Stimulated activated CD4-positive, alpha-beta T cell treated with anti-CD3 and anti-CD28 coated beads, Interleukin-1b, Interleukin-23, amount 100 ng/mL, for 1 hour (primary cell): ENCODE measurements around the gene HLA-DOB.
A peak's percentile ranks its signal among the peaks of the same experiment; 100 is the strongest.

ENCODE experiments used
- DNase-seq, 2 donors: peaks; one replicate each; pipeline ENCODE4 v3.0.0-alpha.2; 2020; ENCODE audit warnings: low read depth in 2 of 2

HLA-DOB gene

DNA sequence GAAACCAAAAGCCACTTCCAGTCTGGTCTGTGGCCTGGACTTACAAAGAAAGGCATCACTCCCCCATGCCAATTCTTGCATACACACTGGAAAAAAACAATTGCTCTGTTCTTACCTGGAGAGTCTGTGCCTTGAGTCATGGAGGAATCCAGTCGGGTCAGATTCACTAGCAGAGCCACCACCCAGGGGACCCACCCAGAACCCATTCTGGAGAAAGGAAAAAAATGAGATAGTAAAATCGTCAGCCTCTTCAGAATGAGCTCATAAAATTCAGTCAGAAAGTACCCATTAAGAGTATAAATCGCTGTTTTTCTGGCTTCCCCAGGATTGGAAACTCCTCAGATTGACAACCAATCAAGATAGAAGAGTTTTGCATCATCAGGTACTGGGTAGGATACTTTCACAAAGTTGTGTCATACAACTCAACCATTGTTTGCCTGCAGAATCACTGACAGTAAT is at the start of gene HLA-DOB:
Gene HLA-DOB, minus strand, starts transcription at position 257 of the 459 bp plus-strand sequence. Its CDS starts 51 bp downstream, at position 206.
- DNase-seq = no peak

DNA sequence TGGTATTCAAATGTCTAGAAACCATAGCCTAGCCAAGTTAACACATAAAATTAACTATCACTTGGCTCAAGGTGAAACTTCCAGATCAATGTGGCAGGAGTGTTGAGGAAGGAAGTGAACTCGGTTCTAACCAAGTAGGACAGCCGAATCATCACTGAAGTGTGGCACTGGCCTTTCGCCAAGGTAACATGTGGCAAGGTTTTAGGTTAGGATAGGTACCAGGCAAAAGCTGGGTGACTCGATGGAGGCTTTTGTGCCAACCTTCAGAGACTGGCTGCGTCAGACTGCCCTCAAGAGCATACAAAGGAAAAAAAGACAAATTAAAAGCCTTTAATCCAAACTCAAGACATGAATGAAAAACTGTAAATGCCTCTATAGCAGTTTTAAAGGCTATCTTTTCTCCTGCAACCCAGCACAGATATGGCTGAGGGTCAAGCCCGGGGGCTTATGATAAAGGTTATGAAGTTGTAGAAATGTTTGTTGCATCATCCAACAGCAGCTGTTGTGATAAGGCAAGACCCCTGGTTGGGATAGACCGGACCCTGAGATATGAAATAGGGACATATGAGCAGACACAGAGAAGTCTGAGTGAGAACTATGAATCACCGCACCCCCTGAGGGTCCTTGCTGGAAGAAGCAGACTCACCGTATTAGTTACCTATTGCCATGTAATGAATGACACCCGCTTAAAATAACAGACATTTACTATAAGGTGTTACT is 49.1 kb upstream of the HLA-DOB start:
- DNase-seq = no peak

GRCh38 chr6:32862725-32863124 is 45.9 kb upstream of the HLA-DOB start:
- no peak for DNase-seq

DNA sequence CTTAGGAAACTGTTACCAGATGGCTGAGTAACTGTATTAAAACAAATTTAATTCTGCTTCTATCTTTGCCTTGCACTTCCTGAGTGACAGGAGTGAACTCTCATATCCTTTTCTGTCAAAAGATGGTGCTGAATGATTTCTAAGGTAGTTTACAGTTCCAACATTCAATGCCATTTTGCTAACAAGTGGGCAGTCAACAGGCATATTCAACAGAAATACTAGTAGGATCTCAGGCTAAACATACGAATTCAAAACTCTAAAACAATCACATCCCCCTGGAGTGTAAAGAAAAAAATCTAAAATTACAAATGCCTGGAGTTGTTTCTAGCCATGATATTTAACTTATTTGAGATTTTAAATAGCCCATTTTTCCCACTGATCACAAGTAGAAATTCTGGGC is 43.9 kb upstream of the HLA-DOB start:
- no peak for DNase-seq

- DNase-seq = no peak
Measured at GRCh38 chr6:32858194-32858593, 41.4 kb upstream of the HLA-DOB start.

GRCh38 chr6:32857156-32857891 is 40.5 kb upstream of the HLA-DOB start:
- DNase-seq = no peak

- no peak for DNase-seq
Measured at GRCh38 chr6:32855467-32856174, 38.8 kb upstream of the HLA-DOB start.

DNA sequence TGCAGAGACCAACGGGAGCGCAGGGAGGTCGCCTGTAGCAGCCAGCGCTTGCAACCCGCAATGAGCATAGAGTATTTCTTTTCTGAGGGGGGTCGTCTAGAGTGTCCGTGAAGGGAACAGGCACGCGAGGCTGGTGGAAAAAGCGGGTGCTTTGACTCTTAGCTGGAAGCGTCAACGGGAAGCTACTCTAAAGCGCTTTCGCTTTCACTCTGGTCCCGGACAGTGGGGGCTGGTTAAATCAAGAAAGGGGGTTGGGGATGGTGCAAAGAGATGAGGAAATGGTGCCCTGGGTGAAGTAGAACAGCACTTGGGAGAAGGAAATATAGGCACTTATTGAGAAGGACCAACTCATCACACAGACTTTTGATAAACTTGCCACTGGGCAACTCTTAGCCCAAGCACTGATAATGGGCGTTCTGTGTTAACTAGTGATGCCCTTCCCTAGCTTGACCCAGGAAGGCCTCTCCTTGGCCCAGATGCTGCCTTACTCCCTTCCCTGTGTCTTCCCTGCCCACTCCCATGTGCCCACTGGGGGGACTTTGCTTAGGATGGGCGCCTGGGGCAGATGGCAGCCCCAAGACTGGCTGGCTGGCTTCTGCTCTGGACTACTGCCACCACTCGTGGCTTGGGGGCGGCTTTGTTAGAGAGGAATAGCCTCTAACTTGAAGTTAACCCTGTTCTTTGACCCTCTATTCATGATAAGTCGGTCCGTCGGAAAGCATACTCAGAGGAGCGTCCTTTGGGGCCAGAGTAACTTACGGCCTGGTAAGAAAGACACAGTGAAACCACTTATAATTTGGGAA is 37.8 kb upstream of the HLA-DOB start:
- no peak for DNase-seq

GRCh38 chr6:32853541-32854375 is 37.0 kb upstream of the HLA-DOB start, which contains the start of the genes PSMB9 and TAP1:
TSS of gene PSMB9 (plus strand) at chr6:32854192. CDS start at chr6:32854230, 38 bp downstream.
TSS of gene TAP1 (minus strand) at chr6:32853704. CDS start at chr6:32853636, 68 bp downstream.
- peak; percentile 90 to 95 for DNase-seq

- no peak for DNase-seq
Measured at GRCh38 chr6:32852844-32853540, 36.2 kb upstream of the HLA-DOB start.

- DNase-seq = no peak
Measured at GRCh38 chr6:32852018-32852843, 35.4 kb upstream of the HLA-DOB start.

DNA sequence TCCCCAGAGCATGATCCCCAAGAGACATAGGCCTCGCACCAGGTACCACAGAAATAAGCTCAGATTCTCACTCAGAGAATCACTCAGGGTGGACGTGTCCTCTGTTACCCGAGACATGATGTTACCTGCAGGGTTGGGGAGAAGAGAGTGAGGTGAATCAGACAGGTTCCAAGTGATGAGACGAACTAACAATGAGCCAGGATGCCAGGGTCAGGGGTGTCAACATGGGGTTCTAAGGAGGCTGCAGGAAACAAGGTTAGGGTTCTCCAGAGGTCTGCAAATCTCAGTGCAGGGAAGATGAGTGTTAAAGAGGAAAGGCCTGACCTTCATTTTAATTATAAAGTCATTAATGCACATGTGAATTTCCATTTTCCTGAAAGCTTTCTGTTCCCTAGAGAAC is 34.2 kb upstream of the HLA-DOB start:
- DNase-seq = no peak

DNA sequence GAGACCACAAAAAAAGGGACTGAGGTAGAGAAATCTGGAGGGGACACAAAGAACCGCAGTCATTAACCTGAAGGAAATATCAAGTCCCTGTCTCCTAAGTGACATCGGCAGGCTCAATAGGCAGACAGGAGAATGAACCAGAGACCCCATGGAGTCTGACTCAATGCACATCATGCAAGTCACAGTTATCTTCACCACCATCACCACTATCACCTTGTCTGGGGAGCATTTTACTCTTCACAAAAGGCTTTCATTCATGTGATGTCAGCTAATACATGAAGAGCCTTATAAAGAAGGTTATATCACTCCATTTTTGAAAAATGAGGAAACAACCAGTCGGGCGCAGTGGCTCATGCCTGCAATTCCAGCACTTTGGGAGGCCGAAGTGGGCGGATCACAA is 32.3 kb upstream of the HLA-DOB start:
- DNase-seq = no peak

GRCh38 chr6:32847795-32848194 is 31.0 kb upstream of the HLA-DOB start:
- DNase-seq = no peak

DNA sequence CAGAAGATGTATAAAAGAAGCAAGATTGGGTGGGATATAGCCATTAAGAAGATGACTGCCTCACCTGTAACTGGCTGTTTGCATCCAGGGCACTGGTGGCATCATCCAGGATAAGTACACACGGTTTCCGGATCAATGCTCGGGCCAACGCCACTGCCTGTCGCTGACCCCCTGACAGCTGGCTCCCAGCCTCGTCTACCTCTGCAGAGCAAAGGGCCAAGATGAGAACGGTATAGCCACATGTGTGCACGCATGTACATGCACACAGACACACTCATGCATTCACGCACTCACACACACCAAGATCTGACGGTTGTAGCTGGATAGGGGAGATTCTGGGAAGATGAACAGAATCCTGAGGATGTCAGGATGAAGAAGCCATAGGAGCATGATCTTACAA is 30.2 kb upstream of the HLA-DOB start:
- no peak for DNase-seq

DNA sequence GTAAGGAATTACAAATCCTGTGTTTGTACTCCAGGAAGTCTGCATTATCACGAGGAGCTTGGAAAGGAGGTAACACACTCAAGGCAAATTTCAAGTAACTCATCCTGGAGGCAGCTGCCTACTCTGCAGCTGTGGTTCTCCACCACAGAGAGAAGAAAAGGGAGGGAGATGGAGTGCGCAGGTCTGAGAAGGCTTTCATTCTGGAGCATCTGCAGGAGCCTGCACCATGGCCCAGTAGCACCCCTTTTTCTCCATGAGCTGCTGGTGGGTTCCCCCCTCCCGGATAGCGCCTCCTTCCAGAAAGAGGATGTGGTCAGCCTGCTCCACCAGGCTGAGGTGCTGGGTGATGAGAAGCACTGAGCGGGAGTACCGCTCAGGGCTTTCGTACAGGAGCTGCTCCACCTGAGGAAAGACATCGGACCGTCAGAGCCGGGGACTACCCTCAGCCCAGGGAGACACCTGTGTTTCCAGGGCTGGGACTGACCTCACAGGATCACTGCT is 28.6 kb upstream of the HLA-DOB start:
- DNase-seq = no peak

DNA sequence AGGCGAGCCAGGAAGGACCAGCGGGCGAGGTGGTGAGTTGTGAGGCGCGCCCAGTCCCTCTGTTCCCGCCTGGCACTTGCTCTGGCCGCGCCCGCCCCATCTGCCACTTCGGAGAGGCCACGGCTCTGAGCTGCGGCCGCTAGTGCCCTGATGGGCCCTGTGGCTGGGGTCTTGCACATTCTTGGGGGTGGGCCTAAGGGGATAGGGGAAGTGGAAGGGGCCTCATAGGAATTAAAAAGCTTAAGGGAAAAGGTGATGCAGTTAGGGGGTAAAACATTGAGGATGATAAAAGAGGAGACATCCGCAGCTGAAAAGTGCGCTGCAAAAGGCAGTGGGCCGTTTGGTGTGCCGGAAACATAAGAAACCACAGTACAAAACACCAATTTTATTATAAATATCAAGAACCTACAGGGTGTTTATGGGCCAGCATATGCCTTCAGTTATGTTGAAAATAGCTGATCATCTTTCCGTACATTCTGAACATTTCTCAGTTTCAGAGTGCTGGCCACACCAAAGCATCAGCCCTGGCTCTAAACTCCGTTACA is 28.1 kb upstream of the HLA-DOB start:
- no peak for DNase-seq

- DNase-seq = peak; percentile 95 to 96
Measured at GRCh38 chr6:32843979-32844838, 27.4 kb upstream of the HLA-DOB start, which contains the start of gene PSMB8. TSS of gene PSMB8 (minus strand) at chr6:32844047. CDS start at chr6:32843996, 51 bp downstream.
